Tibial artery (tissue), 4 donors: ENCODE data around the gene MTCH2.

Experiments
- DNase-seq, 2 donors: peaks; one replicate each; pipeline ENCODE4 v3.0.0-alpha.2; 2019
- H3K27ac ChIP-seq, 2 donors: fragments of 200-600 bp; sonication (generic) in 1 of 2; 1 replicate in 1 of 2; 2 replicates in 1 of 2; pipeline ENCODE4 v1.5.1; 2018 to 2019; ENCODE audit warnings: mild to moderate bottlenecking in 1 of 2
- H3K27me3 ChIP-seq, 2 donors: fragments of 200-600 bp; sonication (generic) in 1 of 2; one replicate each; pipeline versions ENCODE4 v1.5.1 to v1.6.0; 2016 to 2019
- H3K36me3 ChIP-seq, 3 donors: fragments of 200-600 bp; sonication (generic) in 2 of 3; one replicate each; pipeline ENCODE4 v1.5.1; 2016 to 2019; ENCODE audit warnings: mild to moderate bottlenecking in 2 of 3
- H3K4me1 ChIP-seq, 4 donors: fragments of 200-600 bp; sonication (generic) in 2 of 4; 1 replicate in 3 of 4; 2 replicates in 1 of 4; pipeline ENCODE4 v1.5.1; 2016 to 2019
- H3K4me3 ChIP-seq, 2 donors: fragments of 200-600 bp; sonication (generic) in 1 of 2; 1 replicate in 1 of 2; 2 replicates in 1 of 2; pipeline ENCODE4 v1.5.1; 2018 to 2019; ENCODE audit warnings: mild to moderate bottlenecking in 2 of 2
- H3K9me3 ChIP-seq, 3 donors: fragments of 200-600 bp; sonication (generic) in 1 of 3; one replicate each; pipeline ENCODE4 v1.5.1; 2016 to 2019
- CTCF ChIP-seq, 2 experiments: fragments of 200-600 bp in 1 of 2; fragments of 450-650 bp in 1 of 2; IDR thresholded peaks; one replicate each; pipeline ENCODE4 v1.5.1; 2017 to 2019; ENCODE audit warnings: antibody characterized with exemption in 2 of 2, mild to moderate bottlenecking in 1 of 2, moderate library complexity in 1 of 2
- intact Hi-C: fragments of 100-400 bp; cut with DNase I; formaldehyde crosslinking; loops from one replicate; pipeline ENCODE4 v1.15.0; 2023; ENCODE audit warnings: low total_unique reads

The MTCH2 gene

GRCh38 chr11:47589977-47590861 is 52.1 kb downstream of the MTCH2 start:
- peaks cover 0 to 9% (median under 1%) of the 10 kb centered on the region in 3 donors for H3K36me3 ChIP-seq
- intact Hi-C loops, result no loop called here
- H3K27ac ChIP-seq, result no peak overlapping the region
- DNase-seq, result no peak
- H3K27me3 ChIP-seq, result peaks cover 0 to 59% of the 10 kb centered on the region in 2 donors
- peak overlapping the region in 1 of 2 donors; percentile 17 for H3K4me3 ChIP-seq
- no peaks in the 10 kb centered on the region for H3K9me3 ChIP-seq
- TF ChIP-seq CTCF (IDR thresholded peaks at IDR 0.05), result no peak
- H3K4me1 ChIP-seq, result peaks cover 0 to 18% (median 12%) of the 10 kb centered on the region in 4 donors

GRCh38 chr11:47589584-47589976 is 52.8 kb downstream of the MTCH2 start:
- Histone ChIP-seq H3K4me1 (peaks cover 0 to 18% (median 12%) of the 10 kb centered on the region in 4 donors), H3K27ac (no peak overlapping the region), H3K27me3 (peaks cover 0 to 53% of the 10 kb centered on the region in 2 donors), H3K36me3 (peaks cover 0 to 15% (median 6%) of the 10 kb centered on the region in 3 donors), H3K4me3 (peak overlapping the region in 1 of 2 donors; percentile 17), H3K9me3 (no peaks in the 10 kb centered on the region)
- TF ChIP-seq CTCF (IDR thresholded peaks at IDR 0.05), result no peak
- no peak for DNase-seq
- intact Hi-C loops, result no loop called here

GRCh38 chr11:47589118-47589517 is 53.2 kb downstream of the MTCH2 start:
- Histone ChIP-seq H3K4me3 (no peak overlapping the region), H3K27ac (no peak overlapping the region), H3K4me1 (peaks cover 0 to 13% (median 7%) of the 10 kb centered on the region in 4 donors), H3K27me3 (peaks cover 0 to 48% of the 10 kb centered on the region in 2 donors), H3K9me3 (no peaks in the 10 kb centered on the region), H3K36me3 (peaks cover under 1 to 20% (median 11%) of the 10 kb centered on the region in 3 donors)
- TF ChIP-seq CTCF (IDR thresholded peaks at IDR 0.05), result no peak
- DNase-seq, result no peak
- intact Hi-C loops, result no loop called here

GRCh38 chr11:47587723-47588326 is 54.5 kb downstream of the MTCH2 start:
- intact Hi-C loops, result no loop called here

More at GRCh38 chr11:47587723-47588326, 54.5 kb downstream of the MTCH2 start:
- Histone ChIP-seq H3K4me1 (peaks cover 0 to 5% (median 0%) of the 10 kb centered on the region in 4 donors), H3K9me3 (no peaks in the 10 kb centered on the region), H3K4me3 (no peak overlapping the region), H3K27ac (no peak overlapping the region), H3K27me3 (peaks cover 0 to 35% of the 10 kb centered on the region in 2 donors), H3K36me3 (peaks cover 13 to 32% (median 23%) of the 10 kb centered on the region in 3 donors)
- DNase-seq, result peak; percentile 81
- no peak for TF ChIP-seq CTCF (IDR thresholded peaks at IDR 0.05)
